Endothelial cell of umbilical vein (primary cell): Measurements from ENCODE around the gene DBX1. TPM values are rescaled to one million over a fixed set of nuclear protein-coding genes. Genes with fewer than 3 reads are reported as not detected.
A peak's percentile ranks its signal among the peaks of the same experiment; 100 is the strongest.

ENCODE experiments used
- BruUV-seq: library from RNA; stranded (reverse); fragments of 400-500 nt; replicated peaks from 2 replicates; lab custom pipeline; 2021; lab: Mats Ljungman, UMichigan
- CTCF ChIA-PET: fragments of 300-600, 350-600 bp; sonication (Branson Sonifier 250); formaldehyde crosslinking; loops from one replicate; lab custom pipeline; 2021; ENCODE audit warnings: antibody characterized with exemption, inconsistent platforms; lab: Charles Lee
- POLR2A ChIA-PET: fragments of 300-600, 350-600 bp; sonication (Branson Sonifier 250); formaldehyde crosslinking; loops from one replicate; lab custom pipeline; 2021; ENCODE audit warnings: antibody characterized with exemption, inconsistent platforms; lab: Charles Lee
- DNase-seq: peaks from one replicate; pipeline ENCODE4 v3.0.0-alpha.2; 2011; ENCODE audit warnings: low read depth, low spot score
- FAIRE-seq: peaks from 2 replicates; lab custom pipeline; 2011; peaks lifted over from hg19 to GRCh38; lab: Jason Lieb, UNC
- H2AFZ ChIP-seq: 2 replicates; pipeline ENCODE4 v1.6.0; 2012; ENCODE audit warnings: low read depth, low read length, control low read depth, inconsistent platforms
- H3K27ac ChIP-seq: 2 replicates; pipeline ENCODE4 v1.5.1; 2011; ENCODE audit warnings: low read depth, mild to moderate bottlenecking, control low read depth, low read length, moderate library complexity; ENCODE audit not compliant: insufficient read depth
- H3K27me3 ChIP-seq, 2 experiments: 2 replicates each; pipeline versions ENCODE4 v1.6.0 to v1.6.1; 2011; ENCODE audit warnings: low read length in 2 of 2, mixed read lengths in 1 of 2; ENCODE audit not compliant: control insufficient read depth in 2 of 2, insufficient read depth in 2 of 2
- H3K36me3 ChIP-seq, 2 experiments: 2 replicates in 1 of 2; 3 replicates in 1 of 2; pipeline ENCODE4 v1.5.1; 2011; ENCODE audit warnings: low read length in 2 of 2, mild to moderate bottlenecking in 1 of 2, moderate library complexity in 1 of 2; ENCODE audit not compliant: control insufficient read depth in 2 of 2, insufficient read depth in 2 of 2; ENCODE audit errors: extremely low read depth in 1 of 2
- H3K4me1 ChIP-seq: 3 replicates; pipeline ENCODE4 v1.5.1; 2011; ENCODE audit warnings: mild to moderate bottlenecking, low read length; ENCODE audit not compliant: control insufficient read depth, insufficient read depth; ENCODE audit errors: extremely low read depth
- H3K4me2 ChIP-seq: 2 replicates; pipeline ENCODE4 v1.6.1; 2011; ENCODE audit warnings: low read length, control low read depth, mixed read lengths; ENCODE audit not compliant: insufficient read depth
- H3K4me3 ChIP-seq, 3 experiments: fragments of 200-600 bp in 1 of 3; sonication (generic), shearing (Covaris generic) in 1 of 3; replicated peaks in 1 of 3; 2 replicates each; pipeline ENCODE4 v1.5.1; 2011 to 2016; ENCODE audit warnings: control low read depth in 3 of 3, low read length in 3 of 3, mild to moderate bottlenecking in 2 of 3, inconsistent platforms in 1 of 3, low read depth in 1 of 3, moderate library complexity in 1 of 3; ENCODE audit not compliant: insufficient read depth in 1 of 3
- H3K79me2 ChIP-seq: 2 replicates; pipeline ENCODE4 v1.6.0; 2012; ENCODE audit warnings: low read length, inconsistent platforms; ENCODE audit not compliant: control insufficient read depth, insufficient read depth
- H3K9ac ChIP-seq: replicated peaks from 2 replicates; pipeline ENCODE3; 2011; ENCODE audit warnings: low read length, control low read depth; ENCODE audit not compliant: insufficient read depth; ENCODE audit errors: extremely low read depth
- H3K9me1 ChIP-seq: replicated peaks from 3 replicates; pipeline ENCODE4 v1.6.0; 2011; ENCODE audit warnings: mild to moderate bottlenecking, low read length; ENCODE audit not compliant: control insufficient read depth, insufficient read depth; ENCODE audit errors: extremely low read depth
- H3K9me3 ChIP-seq: replicated peaks from 2 replicates; pipeline ENCODE4 v1.5.1; 2012; ENCODE audit warnings: low read length, inconsistent platforms; ENCODE audit not compliant: control insufficient read depth, insufficient read depth
- H4K20me1 ChIP-seq: replicated peaks from 2 replicates; pipeline ENCODE3; 2011; ENCODE audit warnings: mild to moderate bottlenecking, low read length; ENCODE audit not compliant: control insufficient read depth, insufficient read depth; ENCODE audit errors: extremely low read depth
- EZH2 ChIP-seq: IDR thresholded peaks from 2 replicates; pipeline ENCODE4 v1.6.1; 2012; ENCODE audit warnings: borderline replicate concordance, low read depth, mild to moderate bottlenecking, moderate library complexity, low read length, inconsistent platforms; ENCODE audit not compliant: severe bottlenecking
- FOS ChIP-seq: IDR thresholded peaks from 2 replicates; pipeline ENCODE4 v1.6.1; 2011; ENCODE audit warnings: mild to moderate bottlenecking, low read length, moderate library complexity, borderline replicate concordance; ENCODE audit not compliant: insufficient read depth
- GATA2 ChIP-seq: IDR thresholded peaks from 2 replicates; pipeline ENCODE4 v1.7.0; 2011; ENCODE audit warnings: low read depth, mild to moderate bottlenecking, moderate library complexity, mixed read lengths, low read length; ENCODE audit not compliant: insufficient read length, insufficient read depth
- JUN ChIP-seq: IDR thresholded peaks from 2 replicates; pipeline ENCODE4 v1.6.1; 2011; ENCODE audit warnings: borderline replicate concordance, low read depth; ENCODE audit not compliant: insufficient read length, insufficient read depth
- MYC ChIP-seq: IDR thresholded peaks from one replicate; pipeline ENCODE4 v1.6.1; 2011; ENCODE audit warnings: mild to moderate bottlenecking, low read depth, low read length
- POLR2A ChIP-seq: IDR thresholded peaks from 2 replicates; pipeline ENCODE4 v1.6.1; 2012; ENCODE audit warnings: low read depth, mild to moderate bottlenecking, control low read depth, low read length
- POLR2AphosphoS5 ChIP-seq: IDR thresholded peaks from 2 replicates; pipeline ENCODE4 v1.6.1; 2012; ENCODE audit warnings: low read depth, mild to moderate bottlenecking, control low read depth, low read length, moderate library complexity; ENCODE audit not compliant: insufficient read depth
- dilution Hi-C: fragments of 300-500 bp; cut with MboI; formaldehyde crosslinking; loops from one replicate; pipeline ENCODE4 v1.15.0; 2019; ENCODE audit warnings: low sequenced_read_pairs; ENCODE audit not compliant: extremely low pct_ligation_motif_present
- intact Hi-C: fragments of 100-400 bp; cut with micrococcal nuclease; formaldehyde crosslinking; loops from one replicate; pipeline ENCODE4 v1.10.0; 2022
- polyA plus RNA-seq, 4 experiments: library from polyadenylated mRNA; depleted of rRNA in 3 of 4; stranded (reverse) in 3 of 4; unstranded in 1 of 4; fragments of >200 nt; gene quantifications; 2 replicates each; pipeline versions ENCODE4 v1.2.1 to v1.2.3, GENCODE V29; 2011 to 2012; ENCODE audit warnings: missing spikeins in 1 of 4
- total RNA-seq: library from RNA; stranded (reverse); gene quantifications from 2 replicates; pipeline ENCODE4 v1.2.3, GENCODE V29; 2021
- TF ChIP-seq, protein P1 (sequence below), 2 donors: IDR thresholded peaks; 1 replicate in 1 of 2; 2 replicates in 1 of 2; pipeline ENCODE4 v1.5.1; 2011; ENCODE audit warnings: low read length in 2 of 2, mild to moderate bottlenecking in 2 of 2, moderate library complexity in 2 of 2, control low read depth in 1 of 2, inconsistent platforms in 1 of 2, low read depth in 1 of 2; ENCODE audit not compliant: insufficient read depth in 1 of 2; ENCODE audit errors: extremely low read depth in 1 of 2
- TF ChIP-seq, protein P2 (sequence below): IDR thresholded peaks from 2 replicates; pipeline ENCODE4 v1.6.1; 2011; ENCODE audit not compliant: insufficient read depth, insufficient read length

The DBX1 gene
- total and polyA plus RNA-seq, 2 donors (not counting 3 experiments of a cell fraction or from before 2014, with no cell fraction given): not detected

DNA sequence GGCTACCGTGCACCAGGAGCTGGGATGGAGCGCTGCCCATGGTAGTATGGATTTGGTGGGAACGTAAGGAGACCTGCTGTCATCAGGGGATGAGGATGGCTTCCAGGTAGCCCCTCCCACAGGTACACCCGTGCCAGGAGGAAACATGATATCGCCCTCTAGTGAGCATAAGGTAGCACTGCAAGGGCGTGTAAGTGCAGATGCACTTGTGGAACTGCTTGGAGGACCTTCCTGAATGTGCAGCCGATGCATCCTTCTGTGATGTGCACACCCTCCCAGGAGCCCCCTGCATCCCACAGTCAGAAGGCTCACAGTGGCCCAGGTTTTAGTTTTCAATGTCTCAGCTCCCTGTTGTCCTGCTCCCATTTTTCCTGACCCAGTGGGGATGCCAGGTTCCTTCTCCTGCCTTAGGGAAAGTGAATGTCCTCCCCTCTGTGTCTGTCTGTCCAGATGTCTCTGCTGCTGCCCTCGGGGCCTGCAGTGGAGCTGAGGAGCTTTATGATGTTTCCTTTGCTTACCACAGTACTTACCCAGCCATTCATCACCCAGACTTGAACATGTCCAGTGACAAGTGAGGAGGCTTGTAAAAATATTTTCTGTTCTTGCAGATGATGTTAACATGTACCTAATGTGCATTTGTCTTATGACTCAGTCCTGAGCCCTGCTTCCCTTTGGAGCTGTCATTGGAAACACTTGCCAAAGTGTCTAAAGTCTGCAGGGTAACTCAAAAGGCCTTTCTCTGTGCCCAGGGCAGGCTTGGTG is 49.2 kb downstream of the DBX1 start:
- POLR2A ChIA-PET: no interaction called here
- no peak for TF ChIP-seq POLR2A
- TF ChIP-seq, protein P1, sequence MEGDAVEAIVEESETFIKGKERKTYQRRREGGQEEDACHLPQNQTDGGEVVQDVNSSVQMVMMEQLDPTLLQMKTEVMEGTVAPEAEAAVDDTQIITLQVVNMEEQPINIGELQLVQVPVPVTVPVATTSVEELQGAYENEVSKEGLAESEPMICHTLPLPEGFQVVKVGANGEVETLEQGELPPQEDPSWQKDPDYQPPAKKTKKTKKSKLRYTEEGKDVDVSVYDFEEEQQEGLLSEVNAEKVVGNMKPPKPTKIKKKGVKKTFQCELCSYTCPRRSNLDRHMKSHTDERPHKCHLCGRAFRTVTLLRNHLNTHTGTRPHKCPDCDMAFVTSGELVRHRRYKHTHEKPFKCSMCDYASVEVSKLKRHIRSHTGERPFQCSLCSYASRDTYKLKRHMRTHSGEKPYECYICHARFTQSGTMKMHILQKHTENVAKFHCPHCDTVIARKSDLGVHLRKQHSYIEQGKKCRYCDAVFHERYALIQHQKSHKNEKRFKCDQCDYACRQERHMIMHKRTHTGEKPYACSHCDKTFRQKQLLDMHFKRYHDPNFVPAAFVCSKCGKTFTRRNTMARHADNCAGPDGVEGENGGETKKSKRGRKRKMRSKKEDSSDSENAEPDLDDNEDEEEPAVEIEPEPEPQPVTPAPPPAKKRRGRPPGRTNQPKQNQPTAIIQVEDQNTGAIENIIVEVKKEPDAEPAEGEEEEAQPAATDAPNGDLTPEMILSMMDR (IDR thresholded peaks at IDR 0.05; ENCODE audit: extremely low read depth in 1 of 2, insufficient read depth in 1 of 2, low read depth in 1 of 2, low read length in 2 of 2): peak; percentile 83 to 89
- no peak for TF ChIP-seq MYC
- TF ChIP-seq GATA2: no peak
- TF ChIP-seq JUN: no peak
- TF ChIP-seq EZH2: no peak
- TF ChIP-seq POLR2AphosphoS5: peak; percentile 64
- TF ChIP-seq FOS: peak; percentile 78
- TF ChIP-seq, protein P2, sequence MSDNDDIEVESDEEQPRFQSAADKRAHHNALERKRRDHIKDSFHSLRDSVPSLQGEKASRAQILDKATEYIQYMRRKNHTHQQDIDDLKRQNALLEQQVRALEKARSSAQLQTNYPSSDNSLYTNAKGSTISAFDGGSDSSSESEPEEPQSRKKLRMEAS: no peak
- CTCF ChIA-PET: interaction anchor here (0.7 to 8.2 kb wide), 9 partner anchors 13 to 199 kb away, joined by 3 to 68 read pairs (median 6); no protein-coding TSS in a partner anchor
- peak; percentile 61 for DNase-seq
- Histone ChIP-seq H3K4me3 (no peak overlapping the region), H3K27ac (peak overlapping the region; percentile 88), H2AFZ (no peak overlapping the region), H3K36me3 (peaks cover 0 to 11% of the 10 kb centered on the region in 2 experiments), H3K9me1 (no peaks in the 10 kb centered on the region), H3K4me1 (peaks cover 38% of the 10 kb centered on the region), H3K79me2 (no peaks in the 10 kb centered on the region), H3K9ac (no peak overlapping the region), H3K4me2 (no peak overlapping the region), H3K9me3 (no peaks in the 10 kb centered on the region), H4K20me1 (no peaks in the 10 kb centered on the region), H3K27me3 (no peaks in the 10 kb centered on the region)
- FAIRE-seq: peak; percentile 77
- intact Hi-C loops (loop anchor here (5.0 kb wide), 2 partner anchors 89 to 174 kb away; no protein-coding TSS in a partner anchor), dilution Hi-C loops (no loop called here)
- BruUV-seq: no TSS peak
